H9 (cell line): ENCODE measurements around the gene GCM1. TPM values are rescaled to one million over a fixed set of nuclear protein-coding genes. Genes with fewer than 3 reads are reported as not detected.

ENCODE experiments used
- DNase-seq: peaks from one replicate; pipeline ENCODE4 v3.0.0-alpha.2; 2017
- H2AFZ ChIP-seq: one replicate; pipeline ENCODE4 v1.6.1; 2013; ENCODE audit warnings: mild to moderate bottlenecking, low read length, control low read depth, moderate library complexity
- H2AK5ac ChIP-seq: 2 replicates; pipeline ENCODE4 v1.6.1; 2013; ENCODE audit warnings: low read length, control low read depth, mixed read lengths; ENCODE audit not compliant: insufficient read length
- H2BK120ac ChIP-seq: one replicate; pipeline ENCODE4 v1.6.1; 2013; ENCODE audit warnings: low read depth, mild to moderate bottlenecking, low read length, control low read depth, inconsistent platforms; ENCODE audit not compliant: poor library complexity, severe bottlenecking
- H2BK12ac ChIP-seq: 2 replicates; pipeline ENCODE4 v1.6.1; 2013; ENCODE audit warnings: low read length, control low read depth, mixed read lengths, low read depth; ENCODE audit not compliant: insufficient read length
- H2BK15ac ChIP-seq: 2 replicates; pipeline ENCODE4 v1.6.1; 2013; ENCODE audit warnings: low read depth, low read length, control low read depth
- H2BK20ac ChIP-seq: one replicate; pipeline ENCODE4 v1.6.1; 2013; ENCODE audit warnings: low read depth, mild to moderate bottlenecking, low read length, control low read depth, inconsistent platforms; ENCODE audit not compliant: poor library complexity, severe bottlenecking
- H2BK5ac ChIP-seq: 2 replicates; pipeline ENCODE4 v1.6.1; 2013; ENCODE audit warnings: low read length, control low read depth, mixed read lengths; ENCODE audit not compliant: insufficient read length
- H3K14ac ChIP-seq: 2 replicates; pipeline ENCODE4 v1.6.1; 2013; ENCODE audit warnings: low read length, control low read depth; ENCODE audit not compliant: insufficient read depth
- H3K18ac ChIP-seq: 2 replicates; pipeline ENCODE4 v1.6.1; 2013; ENCODE audit warnings: low read depth, mild to moderate bottlenecking, mixed read lengths, low read length, control low read depth; ENCODE audit not compliant: insufficient read length
- H3K23ac ChIP-seq: 2 replicates; pipeline ENCODE4 v1.6.1; 2013; ENCODE audit warnings: low read length, control low read depth, mixed read lengths, low read depth; ENCODE audit not compliant: insufficient read length
- H3K23me2 ChIP-seq: 2 replicates; pipeline ENCODE4 v1.6.1; 2013; ENCODE audit warnings: low read depth, mild to moderate bottlenecking, mixed read lengths, low read length, control low read depth; ENCODE audit not compliant: insufficient read length, poor library complexity, severe bottlenecking
- H3K27ac ChIP-seq: 2 replicates; pipeline ENCODE4 v1.5.1; 2013; ENCODE audit warnings: low read length, control low read depth, mixed read lengths, low read depth; ENCODE audit not compliant: insufficient read length
- H3K27me3 ChIP-seq: 2 replicates; pipeline ENCODE4 v1.6.1; 2013; ENCODE audit warnings: low read length, control low read depth, inconsistent platforms; ENCODE audit not compliant: insufficient read depth
- H3K4ac ChIP-seq: 2 replicates; pipeline ENCODE4 v1.6.1; 2013; ENCODE audit warnings: low read depth, mild to moderate bottlenecking, control low read depth, inconsistent platforms, low read length, moderate library complexity
- H3K4me1 ChIP-seq: 2 replicates; pipeline ENCODE4 v1.6.1; 2013; ENCODE audit warnings: low read length, control low read depth, inconsistent platforms; ENCODE audit not compliant: insufficient read depth
- H3K4me2 ChIP-seq: 2 replicates; pipeline ENCODE4 v1.6.1; 2013; ENCODE audit warnings: low read length, control low read depth, mixed read lengths; ENCODE audit not compliant: insufficient read length, insufficient read depth
- H3K56ac ChIP-seq: 2 replicates; pipeline ENCODE4 v1.6.1; 2013; ENCODE audit warnings: low read depth, mild to moderate bottlenecking, mixed read lengths, low read length, control low read depth; ENCODE audit not compliant: insufficient read length
- H3K79me1 ChIP-seq: 2 replicates; pipeline ENCODE4 v1.6.1; 2013; ENCODE audit warnings: low read depth, mild to moderate bottlenecking, moderate library complexity, low read length, control low read depth, inconsistent platforms; ENCODE audit not compliant: insufficient read depth, poor library complexity, severe bottlenecking
- H3K79me2 ChIP-seq: 2 replicates; pipeline ENCODE4 v1.6.1; 2013; ENCODE audit warnings: low read length, control low read depth, inconsistent platforms; ENCODE audit not compliant: insufficient read depth
- H3K9ac ChIP-seq: 2 replicates; pipeline ENCODE4 v1.6.1; 2013; ENCODE audit warnings: low read length, control low read depth, mixed read lengths; ENCODE audit not compliant: insufficient read length; ENCODE audit errors: extremely low read depth
- H3K9me3 ChIP-seq: one replicate; pipeline ENCODE4 v1.6.1; 2013; ENCODE audit warnings: low read depth, low read length, inconsistent platforms; ENCODE audit not compliant: control insufficient read depth
- H3T11ph ChIP-seq: one replicate; pipeline ENCODE4 v1.6.1; 2013; ENCODE audit warnings: mild to moderate bottlenecking, low read length, control low read depth, inconsistent platforms
- H4K20me1 ChIP-seq: one replicate; pipeline ENCODE4 v1.6.1; 2013; ENCODE audit not compliant: control insufficient read depth, insufficient read length, insufficient read depth
- H4K5ac ChIP-seq: 2 replicates; pipeline ENCODE4 v1.6.1; 2013; ENCODE audit warnings: low read depth, mild to moderate bottlenecking, mixed read lengths, low read length, control low read depth; ENCODE audit not compliant: insufficient read length
- H4K8ac ChIP-seq: replicated peaks from 2 replicates; pipeline ENCODE4 v1.6.1; 2013; ENCODE audit warnings: low read length, control low read depth, mixed read lengths, low read depth; ENCODE audit not compliant: insufficient read length
- H4K91ac ChIP-seq: 2 replicates; pipeline ENCODE4 v1.6.1; 2013; ENCODE audit warnings: low read depth, mild to moderate bottlenecking, moderate library complexity, mixed read lengths, low read length, control low read depth; ENCODE audit not compliant: insufficient read length
- H3K27ac Mint-ChIP-seq, 3 experiments: 2 replicates in 2 of 3; 3 replicates in 1 of 3; pipeline ENCODE4 v1.8.0; 2020 to 2021; ENCODE audit warnings: mixed read lengths in 3 of 3, mild to moderate bottlenecking in 1 of 3, moderate library complexity in 1 of 3
- H3K27me3 Mint-ChIP-seq: 2 replicates; pipeline ENCODE4 v1.8.0; 2021; ENCODE audit warnings: low read depth, mild to moderate bottlenecking, moderate library complexity, mixed read lengths
- H3K36me3 Mint-ChIP-seq, 3 experiments: 2 replicates in 2 of 3; 3 replicates in 1 of 3; pipeline ENCODE4 v1.8.0; 2020 to 2021; ENCODE audit warnings: low read depth in 3 of 3, mixed read lengths in 3 of 3; ENCODE audit not compliant: insufficient read depth in 1 of 3
- H3K4me1 Mint-ChIP-seq, 2 experiments: 2 replicates each; pipeline ENCODE4 v1.8.0; 2020; ENCODE audit warnings: mixed read lengths in 2 of 2
- H3K4me3 Mint-ChIP-seq, 2 experiments: 2 replicates in 1 of 2; 3 replicates in 1 of 2; pipeline ENCODE4 v1.8.0; 2020 to 2021; ENCODE audit warnings: mild to moderate bottlenecking in 2 of 2, mixed read lengths in 2 of 2, moderate library complexity in 1 of 2
- H3K9me3 Mint-ChIP-seq, 2 experiments: 2 replicates in 1 of 2; 3 replicates in 1 of 2; pipeline ENCODE4 v1.8.0; 2020; ENCODE audit warnings: mild to moderate bottlenecking in 2 of 2, mixed read lengths in 2 of 2, moderate library complexity in 1 of 2
- CTCF ChIP-seq: fragments of 200-600 bp; sonication (generic); conservative IDR thresholded peaks from 3 replicates; pipeline ENCODE4 v1.8.0; 2021; ENCODE audit warnings: antibody characterized with exemption, mild to moderate bottlenecking
- WGBS: extraction: QIAGEN DNeasy Blood & Tissue Kit; methylation state at CpG from one replicate; pipeline ENCODE4 v1.1.7; 2013; ENCODE audit warnings: missing lambda C conversion rate, low lambda C conversion rate, mixed read lengths; ENCODE audit not compliant: insufficient read length; ENCODE audit errors: extremely low coverage; 5-methylcytosine and 5-hydroxymethylcytosine counted together
- total RNA-seq: library from RNA; stranded (reverse); gene quantifications from 2 replicates; pipeline ENCODE4 v1.2.1, GENCODE V29; 2021

GCM1 gene
- total RNA-seq, 1 experiment from 2014 or later: not detected

GRCh38 chr6:53154071-53154470 is 5.4 kb upstream of the GCM1 start:
- Histone ChIP-seq H2AK5ac (no peak overlapping the region), H4K20me1 (no peaks in the 10 kb centered on the region), H3K79me1 (no peaks in the 10 kb centered on the region), H2BK12ac (no peak overlapping the region), H2BK120ac (no peak overlapping the region), H3K4me2 (no peak overlapping the region), H2BK15ac (no peak overlapping the region), H4K5ac (no peak overlapping the region), H3K14ac (no peak overlapping the region), H3T11ph (no peak overlapping the region), H2BK20ac (no peak overlapping the region), H3K9ac (no peak overlapping the region), H2BK5ac (no peak overlapping the region), H3K56ac (no peak overlapping the region), H3K4me1 (no peaks in the 10 kb centered on the region), H2AFZ (no peak overlapping the region), H3K27me3 (no peaks in the 10 kb centered on the region), H3K9me3 (no peaks in the 10 kb centered on the region), H3K23me2 (no peaks in the 10 kb centered on the region), H3K79me2 (no peaks in the 10 kb centered on the region), H3K18ac (no peak overlapping the region), H4K91ac (no peak overlapping the region), H3K23ac (no peak overlapping the region), H4K8ac (no peak overlapping the region), H3K27ac (no peak overlapping the region), H3K4ac (no peak overlapping the region)
- Mint-ChIP-seq H3K4me3 (no peak overlapping the region), H3K4me1 (no peaks in the 10 kb centered on the region), H3K36me3 (no peaks in the 10 kb centered on the region), H3K9me3 (no peaks in the 10 kb centered on the region; a peak in 1 of 5 replicates), H3K27ac (no peak overlapping the region), H3K27me3 (no peaks in the 10 kb centered on the region; the same call in 1 of the 2 replicates)
- TF ChIP-seq CTCF: no peak
- DNase-seq: no peak
- WGBS: no CpG with 5 or more reads among the region's 4 CpGs
